Measurements from ENCODE around the gene STPG3.

DNA sequence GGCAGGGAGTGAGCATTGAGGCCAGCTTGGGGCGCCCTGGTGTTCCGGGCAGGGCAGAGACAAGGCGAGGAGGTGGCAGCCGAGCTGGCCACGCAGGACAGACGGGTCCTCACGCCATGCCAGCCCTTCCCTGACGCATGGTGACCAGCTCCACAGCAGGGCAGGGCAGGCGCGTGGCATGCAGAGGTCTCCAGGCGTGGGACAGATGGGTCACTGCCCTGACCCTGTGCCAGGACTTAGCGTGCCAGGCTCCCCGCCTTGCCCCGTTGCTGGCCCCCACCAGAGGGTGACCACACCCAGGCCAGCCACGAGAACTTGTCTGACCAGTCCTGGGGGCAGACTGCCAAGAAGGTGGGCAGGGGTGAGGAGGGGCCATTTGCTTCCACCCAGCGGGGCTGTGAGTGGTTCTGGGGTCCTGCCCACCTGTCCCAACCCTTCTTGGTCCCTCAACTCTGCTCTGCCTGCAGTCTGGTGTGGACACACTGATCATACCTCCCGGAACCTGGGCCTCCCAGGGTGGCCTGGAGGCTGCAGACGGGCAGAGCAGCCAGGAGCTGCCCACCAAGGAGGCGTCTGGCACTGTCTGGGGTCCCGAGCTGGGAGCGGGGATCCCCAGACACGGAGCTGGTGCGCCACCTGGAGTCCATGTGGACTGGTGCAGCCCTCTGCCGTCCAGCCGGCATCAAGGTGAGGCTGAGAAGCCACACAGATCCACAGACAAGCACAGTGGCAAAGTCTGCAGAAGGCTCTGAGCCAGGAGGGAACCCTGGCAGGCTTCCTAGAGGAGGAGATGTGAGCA is 23.8 kb upstream of the STPG3 start, which contains the start of gene RNF224:
- no peak for TF ChIP-seq EZH2phosphoT487 (IDR thresholded peaks at IDR 0.05; ENCODE audit: low read length)
- TF ChIP-seq, protein P1, sequence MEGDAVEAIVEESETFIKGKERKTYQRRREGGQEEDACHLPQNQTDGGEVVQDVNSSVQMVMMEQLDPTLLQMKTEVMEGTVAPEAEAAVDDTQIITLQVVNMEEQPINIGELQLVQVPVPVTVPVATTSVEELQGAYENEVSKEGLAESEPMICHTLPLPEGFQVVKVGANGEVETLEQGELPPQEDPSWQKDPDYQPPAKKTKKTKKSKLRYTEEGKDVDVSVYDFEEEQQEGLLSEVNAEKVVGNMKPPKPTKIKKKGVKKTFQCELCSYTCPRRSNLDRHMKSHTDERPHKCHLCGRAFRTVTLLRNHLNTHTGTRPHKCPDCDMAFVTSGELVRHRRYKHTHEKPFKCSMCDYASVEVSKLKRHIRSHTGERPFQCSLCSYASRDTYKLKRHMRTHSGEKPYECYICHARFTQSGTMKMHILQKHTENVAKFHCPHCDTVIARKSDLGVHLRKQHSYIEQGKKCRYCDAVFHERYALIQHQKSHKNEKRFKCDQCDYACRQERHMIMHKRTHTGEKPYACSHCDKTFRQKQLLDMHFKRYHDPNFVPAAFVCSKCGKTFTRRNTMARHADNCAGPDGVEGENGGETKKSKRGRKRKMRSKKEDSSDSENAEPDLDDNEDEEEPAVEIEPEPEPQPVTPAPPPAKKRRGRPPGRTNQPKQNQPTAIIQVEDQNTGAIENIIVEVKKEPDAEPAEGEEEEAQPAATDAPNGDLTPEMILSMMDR (IDR thresholded peaks at IDR 0.05; ENCODE audit: low read length): peak; percentile 95

Measured in MM.1S (cell line).